ENCODE data around the gene NTPCR.
A peak's percentile ranks its signal among the peaks of the same experiment; 100 is the strongest.

Gene NTPCR

DNA sequence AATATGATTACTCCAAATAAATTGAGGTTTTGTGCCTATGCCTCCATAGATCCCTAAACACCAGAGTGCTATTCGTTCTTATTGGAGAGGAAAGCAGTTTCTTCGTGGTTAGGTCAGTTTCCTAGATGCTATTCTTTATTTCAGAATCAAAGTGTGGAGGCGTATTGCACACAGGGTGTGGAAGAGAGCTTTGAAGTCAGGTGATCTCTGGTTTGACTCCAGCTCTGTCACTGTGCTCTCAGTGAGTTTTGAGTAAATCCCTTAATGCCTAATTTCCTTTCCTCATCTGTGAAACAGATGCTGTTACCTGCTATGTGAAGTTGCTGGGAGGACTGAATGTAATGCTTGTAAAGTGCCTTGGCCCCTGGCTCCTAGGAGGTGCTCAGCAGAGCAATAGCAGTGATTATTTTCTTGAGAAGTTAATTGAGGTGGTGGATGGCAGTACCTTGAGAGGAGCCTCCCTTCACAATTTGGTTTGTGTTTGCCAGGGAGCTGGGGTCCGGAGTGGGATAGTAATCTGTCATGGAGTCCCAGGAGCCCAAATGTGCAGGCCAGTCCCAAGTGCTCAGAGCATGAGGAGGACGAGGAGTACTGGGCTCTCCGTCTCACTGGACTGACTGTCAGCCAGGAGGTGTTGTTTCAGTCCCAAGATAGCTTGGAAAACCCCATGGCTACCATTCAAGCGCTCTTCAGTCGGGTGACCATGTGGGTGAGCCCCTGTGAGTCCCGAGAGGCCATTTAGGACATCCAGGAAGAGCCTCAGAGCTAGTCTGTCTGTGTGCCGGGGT, 14.9 kb downstream of the NTPCR start:
- no peak for DNase-seq

- no peak for DNase-seq
Measured at GRCh38 chr1:232965912-232966217, 15.5 kb downstream of the NTPCR start.

GRCh38 chr1:232966663-232967062, 16.3 kb downstream of the NTPCR start:
- no peak for DNase-seq

DNA sequence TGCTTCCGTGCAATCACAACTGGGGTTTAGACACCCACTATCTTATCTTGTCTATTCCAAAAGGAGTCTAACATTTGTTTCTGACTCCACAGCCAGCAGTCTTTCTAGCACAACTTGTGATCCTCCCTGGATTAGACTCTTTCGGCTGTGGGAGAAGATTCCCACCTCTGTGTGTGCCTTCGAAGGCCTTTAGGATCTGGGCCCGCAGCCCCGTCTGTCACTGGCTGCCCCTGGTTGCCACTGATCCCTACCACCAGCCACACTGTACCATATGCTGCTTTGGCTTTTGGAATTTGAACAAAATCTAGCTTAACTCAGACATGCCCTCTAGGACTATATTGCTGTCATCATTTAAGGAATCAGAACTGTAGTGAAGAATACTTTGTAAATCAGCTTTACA, 18.0 kb downstream of the NTPCR start:
- DNase-seq: no peak

- peak; percentile 44 for DNase-seq
Measured at GRCh38 chr1:232968965-232969364, 18.6 kb downstream of the NTPCR start.

DNA sequence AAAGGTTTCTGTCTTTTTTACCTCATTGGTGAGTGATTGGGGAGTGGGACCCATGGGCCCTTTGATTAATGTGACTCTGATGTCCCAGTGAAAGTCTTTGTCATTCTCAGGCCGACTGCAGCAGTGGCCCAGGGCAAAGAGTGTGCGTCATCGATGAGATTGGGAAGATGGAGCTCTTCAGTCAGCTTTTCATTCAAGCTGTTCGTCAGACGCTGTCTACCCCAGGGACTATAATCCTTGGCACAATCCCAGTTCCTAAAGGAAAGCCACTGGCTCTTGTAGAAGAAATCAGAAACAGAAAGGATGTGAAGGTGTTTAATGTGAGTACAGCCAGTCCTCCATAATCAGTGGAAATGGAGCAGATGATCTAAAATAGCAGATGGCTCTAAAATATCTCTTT, 19.4 kb downstream of the NTPCR start:
- no peak for DNase-seq

- DNase-seq: no peak
Measured at GRCh38 chr1:232970508-232970907, 20.1 kb downstream of the NTPCR start.

- no peak for DNase-seq
Measured at GRCh38 chr1:232973652-232974611, 23.5 kb downstream of the NTPCR start.

DNA sequence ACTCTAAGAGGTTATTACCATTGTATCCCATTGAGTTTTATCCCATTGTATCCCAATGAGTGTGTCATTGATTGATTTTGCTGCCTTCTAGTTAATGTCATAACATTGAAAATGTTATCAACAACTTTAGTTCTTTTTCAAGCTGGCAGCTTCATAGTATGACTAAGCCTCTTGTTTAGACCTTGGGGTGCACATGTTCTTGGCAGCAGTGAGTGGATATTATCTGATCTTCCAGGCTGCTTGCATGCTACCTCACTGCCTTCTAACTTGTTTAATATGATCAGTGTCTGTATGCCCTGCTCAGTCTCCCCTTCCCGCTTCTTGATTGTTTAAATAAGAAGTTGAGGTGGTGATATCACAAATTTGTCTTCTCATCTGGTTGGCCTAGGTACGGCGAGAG, 24.6 kb downstream of the NTPCR start:
- no peak for DNase-seq

DNA sequence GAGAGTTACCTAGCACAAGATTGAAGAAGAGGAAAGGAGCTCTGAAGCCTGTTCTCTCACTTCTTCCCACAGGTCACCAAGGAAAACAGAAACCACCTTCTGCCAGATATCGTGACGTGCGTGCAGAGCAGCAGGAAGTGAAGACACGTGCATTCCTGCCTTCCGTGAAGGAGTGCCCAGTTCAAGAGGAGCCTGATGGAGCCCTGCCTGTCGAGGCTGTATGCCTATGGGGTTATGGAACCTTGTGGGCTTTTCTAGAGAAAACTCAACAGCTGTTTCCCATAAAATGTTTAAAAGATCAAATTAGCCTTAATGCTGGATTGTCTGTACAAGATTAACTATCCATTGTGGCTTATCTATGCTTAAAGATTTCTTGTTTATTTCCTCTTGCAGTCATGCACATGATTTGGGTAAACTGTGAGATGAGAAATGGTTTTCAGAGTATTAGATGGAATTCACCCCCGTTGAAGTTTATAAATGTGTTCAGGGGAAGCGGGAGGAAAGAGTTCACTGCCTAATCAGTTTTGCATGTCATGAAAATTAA, 27.8 kb downstream of the NTPCR start:
- DNase-seq: no peak

DNA sequence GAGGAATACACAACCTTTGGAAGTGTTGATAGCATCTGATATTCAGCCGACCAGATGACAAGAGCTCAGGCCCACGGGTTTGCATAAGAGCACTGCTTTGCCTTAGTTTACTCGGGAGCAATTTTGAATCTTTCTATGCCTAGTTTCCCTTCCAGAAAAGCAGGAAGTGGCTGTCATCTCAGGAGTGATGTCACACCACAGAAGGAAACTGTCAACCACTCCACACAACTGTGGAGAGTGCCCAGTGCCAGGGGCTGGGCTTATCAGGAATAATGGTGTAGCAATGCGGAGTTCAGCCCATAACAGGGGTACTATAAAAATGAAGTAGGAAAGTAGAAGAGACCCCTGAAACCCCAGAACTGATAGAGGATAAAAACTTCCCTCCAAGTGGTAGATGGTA, 28.4 kb downstream of the NTPCR start:
- DNase-seq: no peak

- no peak for DNase-seq
Measured at GRCh38 chr1:232979558-232979957, 29.1 kb downstream of the NTPCR start.

- peak; percentile 57 for DNase-seq
Measured at GRCh38 chr1:232980355-232980978, 30.1 kb downstream of the NTPCR start.

GRCh38 chr1:232980986-232981560, 30.7 kb downstream of the NTPCR start:
- no peak for DNase-seq

GRCh38 chr1:232982238-232982944, 32.0 kb downstream of the NTPCR start:
- peak; percentile 36 for DNase-seq

DNA sequence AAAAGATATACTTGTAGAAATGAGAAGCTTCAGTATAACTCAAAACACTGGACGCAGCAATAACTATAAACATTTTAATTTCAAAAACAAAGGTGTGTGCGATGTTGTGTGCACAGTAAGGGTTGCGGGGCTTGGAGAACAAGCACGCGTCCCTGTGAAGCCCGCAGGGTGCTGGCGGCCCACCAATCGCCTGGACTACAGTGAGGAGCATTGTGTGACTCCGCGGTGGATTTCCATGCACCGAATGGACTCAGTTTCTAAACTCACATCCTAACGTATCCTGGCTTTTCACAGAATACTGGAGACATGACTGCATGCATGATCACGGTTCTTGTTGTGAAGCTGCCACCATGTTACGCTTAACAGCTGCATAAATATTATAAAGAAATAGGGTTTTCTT, 33.0 kb downstream of the NTPCR start:
- no peak for DNase-seq

DNA sequence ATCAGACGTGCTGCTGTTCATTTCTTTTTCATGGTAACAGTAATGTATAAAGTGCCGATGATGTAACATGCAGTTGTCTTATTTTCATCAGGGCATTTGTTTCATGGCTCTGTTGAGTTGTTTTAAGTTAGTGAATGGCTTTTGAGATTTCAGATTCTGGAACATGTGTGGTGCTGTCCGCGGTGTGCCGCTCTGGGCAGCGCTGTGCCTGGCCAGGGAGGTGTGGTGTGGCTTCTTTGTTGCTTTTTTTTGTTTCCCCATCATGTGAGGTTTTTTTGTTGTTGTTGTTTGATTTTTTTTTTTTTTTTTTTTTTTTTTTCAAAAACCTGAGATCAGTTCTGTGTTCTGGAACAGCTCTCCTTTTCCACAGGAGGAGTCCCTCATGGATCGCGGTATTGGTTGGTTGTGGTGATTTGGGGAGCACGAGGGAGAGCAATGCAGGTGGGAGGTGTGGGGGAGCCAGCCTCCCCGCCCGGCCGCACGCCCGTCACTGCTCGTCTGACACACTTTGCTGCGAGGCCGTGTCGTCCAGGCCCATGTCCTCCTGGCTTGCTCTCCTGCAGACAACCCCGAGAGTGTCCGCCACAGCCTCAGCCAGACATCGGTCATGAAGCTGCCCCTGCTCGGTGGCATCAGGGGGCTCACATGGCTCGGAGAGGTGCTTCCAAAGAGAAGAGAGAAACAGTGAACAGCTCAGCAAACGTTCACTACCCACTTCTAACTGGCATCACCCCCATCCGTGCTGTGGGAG, 33.6 kb downstream of the NTPCR start:
- DNase-seq: no peak

- no peak for DNase-seq
Measured at GRCh38 chr1:232984577-232985425, 34.4 kb downstream of the NTPCR start.

DNA sequence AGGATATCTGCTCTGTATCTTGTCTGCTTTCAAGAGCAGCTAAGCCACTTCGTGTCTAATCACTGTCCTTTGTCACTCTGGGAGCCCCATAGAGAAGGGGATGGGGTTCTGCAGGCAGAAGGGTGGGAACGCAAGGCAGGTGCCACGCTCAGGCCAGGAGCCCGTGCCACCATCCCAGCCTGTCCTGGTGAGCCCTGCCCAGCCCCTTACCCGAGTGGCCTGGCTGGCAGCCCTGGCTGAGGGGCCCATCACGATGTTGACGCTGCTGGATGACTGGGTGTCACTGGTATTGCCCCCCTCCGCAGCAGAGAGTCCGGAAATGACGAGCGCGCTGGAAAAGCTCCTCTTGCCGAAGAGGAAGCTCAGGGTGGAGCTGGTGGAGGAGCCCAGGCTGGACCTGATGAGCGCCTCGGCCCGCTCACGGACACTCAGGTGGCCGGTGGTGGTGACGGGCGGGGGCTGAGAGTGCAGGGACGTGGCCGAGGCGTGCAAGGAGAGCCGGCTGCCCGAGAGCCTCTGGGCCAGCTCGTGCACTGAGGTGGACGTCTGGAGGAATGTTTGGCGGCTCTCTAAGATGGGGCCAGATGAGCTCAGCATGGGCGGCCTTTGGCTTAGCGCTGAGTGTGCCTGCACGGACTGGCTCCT, 35.6 kb downstream of the NTPCR start:
- DNase-seq: no peak

GRCh38 chr1:232986527-232986922, 36.1 kb downstream of the NTPCR start:
- no peak for DNase-seq

Measured in fibroblast of upper back skin (primary cell).